Measurements from ENCODE around the gene KHDRBS1. TPM values are rescaled to one million over a fixed set of nuclear protein-coding genes. Genes with fewer than 3 reads are reported as not detected.

The KHDRBS1 gene, protein sequence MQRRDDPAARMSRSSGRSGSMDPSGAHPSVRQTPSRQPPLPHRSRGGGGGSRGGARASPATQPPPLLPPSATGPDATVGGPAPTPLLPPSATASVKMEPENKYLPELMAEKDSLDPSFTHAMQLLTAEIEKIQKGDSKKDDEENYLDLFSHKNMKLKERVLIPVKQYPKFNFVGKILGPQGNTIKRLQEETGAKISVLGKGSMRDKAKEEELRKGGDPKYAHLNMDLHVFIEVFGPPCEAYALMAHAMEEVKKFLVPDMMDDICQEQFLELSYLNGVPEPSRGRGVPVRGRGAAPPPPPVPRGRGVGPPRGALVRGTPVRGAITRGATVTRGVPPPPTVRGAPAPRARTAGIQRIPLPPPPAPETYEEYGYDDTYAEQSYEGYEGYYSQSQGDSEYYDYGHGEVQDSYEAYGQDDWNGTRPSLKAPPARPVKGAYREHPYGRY
- 37.7 and 52.8 TPM in 2 replicates for polyA plus RNA-seq (2012; rRNA removed)
- polyA plus RNA-seq (2012; cell fraction: cytosol; rRNA removed) = 64.8 and 67.8 TPM in 2 replicates
- polyA plus RNA-seq (2012; cell fraction: nucleus; rRNA removed) = 52.7 and 57.2 TPM in 2 replicates

DNA sequence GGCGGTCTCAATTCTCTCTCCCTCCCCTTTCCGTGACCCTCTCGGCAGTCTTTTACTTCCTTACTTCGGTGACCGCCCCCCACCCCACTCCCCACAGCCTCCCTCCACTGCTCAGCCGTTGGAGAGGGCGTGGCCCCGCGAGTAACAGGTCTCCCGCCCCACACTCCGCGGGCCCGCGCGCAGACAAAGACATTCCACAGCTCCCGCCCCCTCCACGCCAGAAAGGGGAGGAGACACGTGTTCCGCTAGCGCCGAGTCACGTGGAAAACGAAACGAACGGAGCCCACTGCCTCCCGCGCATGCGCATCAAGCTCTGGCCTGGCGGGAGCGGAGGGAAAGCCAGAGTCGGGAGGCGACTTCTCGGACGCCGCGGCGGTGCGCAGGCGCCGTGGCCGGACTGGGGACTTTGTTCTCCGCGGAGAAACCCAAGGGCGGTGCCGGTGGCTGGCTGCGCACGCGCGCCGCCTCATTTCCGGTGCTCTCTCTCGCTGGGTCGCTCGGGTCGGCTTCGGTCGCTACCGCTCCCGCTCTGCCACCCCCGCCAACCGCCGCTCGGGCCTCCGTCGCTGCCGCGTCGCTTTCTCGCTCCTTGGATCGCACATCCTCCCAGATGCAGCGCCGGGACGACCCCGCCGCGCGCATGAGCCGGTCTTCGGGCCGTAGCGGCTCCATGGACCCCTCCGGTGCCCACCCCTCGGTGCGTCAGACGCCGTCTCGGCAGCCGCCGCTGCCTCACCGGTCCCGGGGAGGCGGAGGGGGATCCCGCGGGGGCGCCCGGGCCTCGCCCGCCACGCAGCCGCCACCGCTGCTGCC, at the start of gene KHDRBS1:
KHDRBS1 (plus strand) TSS at position 483 of the 813 bp plus-strand sequence; CDS start at position 611, 128 bp downstream.
- peaks cover 3 to 28% of the 10 kb centered on the region in 2 experiments for H3K36me3 ChIP-seq (replicated peaks in 1 of 2; ENCODE audit: control insufficient read depth in 1 of 2, insufficient read depth in 2 of 2, low read length in 1 of 2)
- H3K9me2 ChIP-seq = no peaks in the 10 kb centered on the region
- no peaks in the 10 kb centered on the region; the same call in 1 of the 2 replicates for H3K79me2 ChIP-seq (ENCODE audit: insufficient read depth)
- WGBS (ENCODE audit: low lambda C conversion rate) = 1% methylated on average over 35 of the region's 101 CpGs
- ChIA-PET POLR2A (interaction anchor here (0.5 to 2.0 kb wide), 11 partner anchors 8 to 642 kb away, joined by 3 to 7 read pairs (median 3); partner anchors contain the start of gene TMEM39B), CTCF (interaction anchor here (0.6 to 2.6 kb wide), 4 partner anchors 10 to 425 kb away, joined by 3 to 6 read pairs (median 4); no protein-coding TSS in a partner anchor)
- H3K4me3 ChIP-seq (ENCODE audit: low read depth in 2 of 2, low read length in 1 of 2) = peak within 1 kb of the TSS; percentile 80 to 99
- H3K9ac ChIP-seq = peak within 1 kb of the TSS; percentile 100
- peaks cover under 1 to 13% of the 10 kb centered on the region in 2 experiments for H3K4me1 ChIP-seq (ENCODE audit: control insufficient read depth in 1 of 2, insufficient read depth in 2 of 2, low read depth in 1 of 2, low read length in 1 of 2)
- H3F3A ChIP-seq (replicated peaks; ENCODE audit: insufficient read depth) = peaks cover 10% of the 10 kb centered on the region
- H3K9me3 ChIP-seq = no peaks in the 10 kb centered on the region
- peak within 1 kb of the TSS; percentile 87 for H3K4me2 ChIP-seq
- H3K27ac ChIP-seq (ENCODE audit: low read depth in 2 of 2, low read length in 1 of 2) = peak within 1 kb of the TSS; percentile 94 to 96
- no peaks in the 10 kb centered on the region for H3K27me3 ChIP-seq (ENCODE audit: insufficient read depth)
- H2AFZ ChIP-seq (ENCODE audit: low read depth) = peak within 1 kb of the TSS; percentile 62
- peaks cover 45% of the 10 kb centered on the region for H4K20me1 ChIP-seq (ENCODE audit: insufficient read depth)
- peak; percentile 99 for DNase-seq
- peak; percentile 88 for TF ChIP-seq POLR2AphosphoS5 (IDR thresholded peaks at IDR 0.05; ENCODE audit: low read depth, low read length)
- TF ChIP-seq FOSL2 (IDR thresholded peaks at IDR 0.05; ENCODE audit: borderline replicate concordance, low read depth) = no peak
- TF ChIP-seq EZH2phosphoT487 (IDR thresholded peaks at IDR 0.05; ENCODE audit: borderline replicate concordance, low read depth) = no peak
- no peak for TF ChIP-seq JUND (IDR thresholded peaks at IDR 0.05)
- TF ChIP-seq MXI1 (IDR thresholded peaks at IDR 0.05; ENCODE audit: low read depth, low read length) = peak; percentile 96
- TF ChIP-seq FOXJ3 (CRISPR knock-in tag; IDR thresholded peaks at IDR 0.05) = no peak
- TF ChIP-seq, protein P1, sequence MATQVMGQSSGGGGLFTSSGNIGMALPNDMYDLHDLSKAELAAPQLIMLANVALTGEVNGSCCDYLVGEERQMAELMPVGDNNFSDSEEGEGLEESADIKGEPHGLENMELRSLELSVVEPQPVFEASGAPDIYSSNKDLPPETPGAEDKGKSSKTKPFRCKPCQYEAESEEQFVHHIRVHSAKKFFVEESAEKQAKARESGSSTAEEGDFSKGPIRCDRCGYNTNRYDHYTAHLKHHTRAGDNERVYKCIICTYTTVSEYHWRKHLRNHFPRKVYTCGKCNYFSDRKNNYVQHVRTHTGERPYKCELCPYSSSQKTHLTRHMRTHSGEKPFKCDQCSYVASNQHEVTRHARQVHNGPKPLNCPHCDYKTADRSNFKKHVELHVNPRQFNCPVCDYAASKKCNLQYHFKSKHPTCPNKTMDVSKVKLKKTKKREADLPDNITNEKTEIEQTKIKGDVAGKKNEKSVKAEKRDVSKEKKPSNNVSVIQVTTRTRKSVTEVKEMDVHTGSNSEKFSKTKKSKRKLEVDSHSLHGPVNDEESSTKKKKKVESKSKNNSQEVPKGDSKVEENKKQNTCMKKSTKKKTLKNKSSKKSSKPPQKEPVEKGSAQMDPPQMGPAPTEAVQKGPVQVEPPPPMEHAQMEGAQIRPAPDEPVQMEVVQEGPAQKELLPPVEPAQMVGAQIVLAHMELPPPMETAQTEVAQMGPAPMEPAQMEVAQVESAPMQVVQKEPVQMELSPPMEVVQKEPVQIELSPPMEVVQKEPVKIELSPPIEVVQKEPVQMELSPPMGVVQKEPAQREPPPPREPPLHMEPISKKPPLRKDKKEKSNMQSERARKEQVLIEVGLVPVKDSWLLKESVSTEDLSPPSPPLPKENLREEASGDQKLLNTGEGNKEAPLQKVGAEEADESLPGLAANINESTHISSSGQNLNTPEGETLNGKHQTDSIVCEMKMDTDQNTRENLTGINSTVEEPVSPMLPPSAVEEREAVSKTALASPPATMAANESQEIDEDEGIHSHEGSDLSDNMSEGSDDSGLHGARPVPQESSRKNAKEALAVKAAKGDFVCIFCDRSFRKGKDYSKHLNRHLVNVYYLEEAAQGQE (IDR thresholded peaks at IDR 0.05; ENCODE audit: low read depth, low read length) = no peak
- peak; percentile 43; the same call in 1 of the 2 replicates for TF ChIP-seq RCOR1 (IDR thresholded peaks at IDR 0.05; ENCODE audit: low read length)
- TF ChIP-seq YY1 (IDR thresholded peaks at IDR 0.05; ENCODE audit: low read depth) = no peak
- TF ChIP-seq, protein P2, sequence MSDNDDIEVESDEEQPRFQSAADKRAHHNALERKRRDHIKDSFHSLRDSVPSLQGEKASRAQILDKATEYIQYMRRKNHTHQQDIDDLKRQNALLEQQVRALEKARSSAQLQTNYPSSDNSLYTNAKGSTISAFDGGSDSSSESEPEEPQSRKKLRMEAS (IDR thresholded peaks at IDR 0.05; ENCODE audit: low read depth) = peak; percentile 97
- peak; percentile 100 for TF ChIP-seq NRF1 (IDR thresholded peaks at IDR 0.05; ENCODE audit: low read depth, low read length)
- peak; percentile 91; the same call in 1 of the 2 replicates for TF ChIP-seq SIN3A (IDR thresholded peaks at IDR 0.05; ENCODE audit: borderline replicate concordance, low read depth, low read length)
- TF ChIP-seq GABPA (IDR thresholded peaks at IDR 0.05; ENCODE audit: low read depth) = peak; percentile 67
- no peak for TF ChIP-seq SMC3 (IDR thresholded peaks at IDR 0.05; ENCODE audit: low read depth, low read length)
- peak; percentile 15; the same call in 1 of the 2 replicates for TF ChIP-seq RFX5 (IDR thresholded peaks at IDR 0.05; ENCODE audit: low read length)
- TF ChIP-seq MEF2A (IDR thresholded peaks at IDR 0.05; ENCODE audit: borderline replicate concordance, low read depth) = no peak
- peak; percentile 97 for TF ChIP-seq TAF1 (IDR thresholded peaks at IDR 0.05; ENCODE audit: borderline replicate concordance, low read depth, low read length)
- TF ChIP-seq, protein P3, sequence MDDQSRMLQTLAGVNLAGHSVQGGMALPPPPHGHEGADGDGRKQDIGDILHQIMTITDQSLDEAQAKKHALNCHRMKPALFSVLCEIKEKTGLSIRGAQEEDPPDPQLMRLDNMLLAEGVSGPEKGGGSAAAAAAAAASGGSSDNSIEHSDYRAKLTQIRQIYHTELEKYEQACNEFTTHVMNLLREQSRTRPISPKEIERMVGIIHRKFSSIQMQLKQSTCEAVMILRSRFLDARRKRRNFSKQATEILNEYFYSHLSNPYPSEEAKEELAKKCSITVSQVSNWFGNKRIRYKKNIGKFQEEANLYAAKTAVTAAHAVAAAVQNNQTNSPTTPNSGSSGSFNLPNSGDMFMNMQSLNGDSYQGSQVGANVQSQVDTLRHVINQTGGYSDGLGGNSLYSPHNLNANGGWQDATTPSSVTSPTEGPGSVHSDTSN (IDR thresholded peaks at IDR 0.05) = 0 out of 2 replicates have a peak, but pooled peaks have one; percentile 2
- TF ChIP-seq TCF12 (IDR thresholded peaks at IDR 0.05) = no peak
- peak in 1 of 2 experiments; percentile 7; a peak in 1 of 4 replicates for TF ChIP-seq EP300 (IDR thresholded peaks at IDR 0.05; ENCODE audit: borderline replicate concordance in 1 of 2, low read depth in 1 of 2, low read length in 1 of 2)
- TF ChIP-seq, protein P4, sequence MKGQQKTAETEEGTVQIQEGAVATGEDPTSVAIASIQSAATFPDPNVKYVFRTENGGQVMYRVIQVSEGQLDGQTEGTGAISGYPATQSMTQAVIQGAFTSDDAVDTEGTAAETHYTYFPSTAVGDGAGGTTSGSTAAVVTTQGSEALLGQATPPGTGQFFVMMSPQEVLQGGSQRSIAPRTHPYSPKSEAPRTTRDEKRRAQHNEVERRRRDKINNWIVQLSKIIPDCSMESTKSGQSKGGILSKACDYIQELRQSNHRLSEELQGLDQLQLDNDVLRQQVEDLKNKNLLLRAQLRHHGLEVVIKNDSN (IDR thresholded peaks at IDR 0.05; ENCODE audit: borderline replicate concordance, low read depth) = peak; percentile 91
- no peak for TF ChIP-seq TEAD4 (IDR thresholded peaks at IDR 0.05; ENCODE audit: borderline replicate concordance, insufficient read depth)
- TF ChIP-seq, protein P5, sequence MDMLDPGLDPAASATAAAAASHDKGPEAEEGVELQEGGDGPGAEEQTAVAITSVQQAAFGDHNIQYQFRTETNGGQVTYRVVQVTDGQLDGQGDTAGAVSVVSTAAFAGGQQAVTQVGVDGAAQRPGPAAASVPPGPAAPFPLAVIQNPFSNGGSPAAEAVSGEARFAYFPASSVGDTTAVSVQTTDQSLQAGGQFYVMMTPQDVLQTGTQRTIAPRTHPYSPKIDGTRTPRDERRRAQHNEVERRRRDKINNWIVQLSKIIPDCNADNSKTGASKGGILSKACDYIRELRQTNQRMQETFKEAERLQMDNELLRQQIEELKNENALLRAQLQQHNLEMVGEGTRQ (IDR thresholded peaks at IDR 0.05; ENCODE audit: borderline replicate concordance, low read depth, low read length) = peak; percentile 88
- TF ChIP-seq CHD2 (IDR thresholded peaks at IDR 0.05; ENCODE audit: low read length, partially characterized antibody) = peak; percentile 77
